ENCODE results near the gene RNF186.

The RNF186 gene

DNA sequence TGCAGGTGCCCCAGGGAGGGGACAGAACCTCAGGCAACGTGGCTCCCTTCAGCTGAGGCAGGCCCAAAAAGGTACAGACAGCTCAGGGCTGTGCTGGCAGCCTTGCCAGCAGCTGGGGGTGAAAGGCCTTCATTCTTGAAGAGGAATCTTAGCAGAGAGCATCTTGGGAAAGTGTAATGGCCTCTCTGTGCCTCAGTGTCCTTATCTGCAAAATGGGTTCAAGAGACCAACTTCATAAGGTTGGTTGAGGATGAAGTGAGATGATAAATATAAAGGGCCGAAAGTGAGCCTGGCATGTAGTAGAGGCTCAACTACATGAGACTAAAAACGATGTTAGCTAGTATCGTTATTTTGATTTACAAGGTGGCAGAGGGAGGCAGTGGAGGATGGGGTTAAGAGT lies 41.6 kb downstream of the RNF186 start:
- H3K4me3 ChIP-seq (replicated peaks; ENCODE audit: low read depth, low read length): no peak overlapping the region
- TF ChIP-seq, protein P1, sequence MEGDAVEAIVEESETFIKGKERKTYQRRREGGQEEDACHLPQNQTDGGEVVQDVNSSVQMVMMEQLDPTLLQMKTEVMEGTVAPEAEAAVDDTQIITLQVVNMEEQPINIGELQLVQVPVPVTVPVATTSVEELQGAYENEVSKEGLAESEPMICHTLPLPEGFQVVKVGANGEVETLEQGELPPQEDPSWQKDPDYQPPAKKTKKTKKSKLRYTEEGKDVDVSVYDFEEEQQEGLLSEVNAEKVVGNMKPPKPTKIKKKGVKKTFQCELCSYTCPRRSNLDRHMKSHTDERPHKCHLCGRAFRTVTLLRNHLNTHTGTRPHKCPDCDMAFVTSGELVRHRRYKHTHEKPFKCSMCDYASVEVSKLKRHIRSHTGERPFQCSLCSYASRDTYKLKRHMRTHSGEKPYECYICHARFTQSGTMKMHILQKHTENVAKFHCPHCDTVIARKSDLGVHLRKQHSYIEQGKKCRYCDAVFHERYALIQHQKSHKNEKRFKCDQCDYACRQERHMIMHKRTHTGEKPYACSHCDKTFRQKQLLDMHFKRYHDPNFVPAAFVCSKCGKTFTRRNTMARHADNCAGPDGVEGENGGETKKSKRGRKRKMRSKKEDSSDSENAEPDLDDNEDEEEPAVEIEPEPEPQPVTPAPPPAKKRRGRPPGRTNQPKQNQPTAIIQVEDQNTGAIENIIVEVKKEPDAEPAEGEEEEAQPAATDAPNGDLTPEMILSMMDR (IDR thresholded peaks at IDR 0.05; ENCODE audit: low read depth, low read length, missing control alignments): no peak
- DNase-seq (ENCODE audit: extremely low read depth, low read depth): no peak

DNA sequence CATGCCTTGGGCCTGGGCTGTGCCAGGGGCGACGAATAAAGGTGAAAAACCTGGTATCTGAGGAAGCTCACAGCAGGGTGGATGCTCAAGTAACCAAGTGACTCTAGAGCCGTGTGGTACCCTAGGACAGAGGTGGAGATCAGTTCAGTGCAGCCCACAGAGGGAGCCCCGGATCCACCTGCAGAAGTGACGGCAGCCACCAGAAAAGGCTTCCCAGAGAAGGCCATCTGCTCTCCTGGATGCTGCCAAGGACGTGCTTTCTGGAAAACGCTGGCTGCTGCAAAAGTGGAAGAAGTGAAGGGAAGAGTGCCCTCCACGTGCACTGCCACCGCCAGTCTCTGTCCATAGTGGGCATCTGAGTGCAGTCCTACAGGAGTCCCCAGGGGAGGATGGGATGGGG lies 43.0 kb downstream of the RNF186 start:
- no peak for DNase-seq (ENCODE audit: extremely low read depth, low read depth)
- TF ChIP-seq, protein P1 (IDR thresholded peaks at IDR 0.05; ENCODE audit: low read depth, low read length, missing control alignments): no peak
- H3K4me3 ChIP-seq (replicated peaks; ENCODE audit: low read depth, low read length): no peak overlapping the region

DNA sequence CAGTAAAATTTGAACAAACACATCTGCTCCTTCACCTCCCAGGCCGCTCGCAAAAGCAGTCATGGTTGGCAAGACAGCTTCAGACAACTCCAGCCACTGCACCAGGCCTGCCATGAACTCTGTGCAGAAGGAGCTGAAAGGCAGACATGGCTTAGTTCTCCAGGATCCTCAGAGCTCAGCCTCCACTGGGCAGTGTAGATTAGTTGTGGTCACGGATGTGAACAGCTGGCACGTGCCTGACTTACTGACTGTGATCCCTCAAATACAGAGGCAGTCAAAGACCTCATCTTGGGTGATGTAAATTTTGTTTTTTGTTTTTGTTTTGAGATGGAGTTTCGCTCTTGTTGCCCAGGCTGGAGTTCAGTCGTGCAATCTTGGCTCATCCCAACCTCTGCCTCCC lies 43.7 kb downstream of the RNF186 start:
- TF ChIP-seq, protein P1 (IDR thresholded peaks at IDR 0.05; ENCODE audit: low read depth, low read length, missing control alignments): no peak
- no peak overlapping the region for H3K4me3 ChIP-seq (replicated peaks; ENCODE audit: low read depth, low read length)
- DNase-seq (ENCODE audit: extremely low read depth, low read depth): no peak

DNA sequence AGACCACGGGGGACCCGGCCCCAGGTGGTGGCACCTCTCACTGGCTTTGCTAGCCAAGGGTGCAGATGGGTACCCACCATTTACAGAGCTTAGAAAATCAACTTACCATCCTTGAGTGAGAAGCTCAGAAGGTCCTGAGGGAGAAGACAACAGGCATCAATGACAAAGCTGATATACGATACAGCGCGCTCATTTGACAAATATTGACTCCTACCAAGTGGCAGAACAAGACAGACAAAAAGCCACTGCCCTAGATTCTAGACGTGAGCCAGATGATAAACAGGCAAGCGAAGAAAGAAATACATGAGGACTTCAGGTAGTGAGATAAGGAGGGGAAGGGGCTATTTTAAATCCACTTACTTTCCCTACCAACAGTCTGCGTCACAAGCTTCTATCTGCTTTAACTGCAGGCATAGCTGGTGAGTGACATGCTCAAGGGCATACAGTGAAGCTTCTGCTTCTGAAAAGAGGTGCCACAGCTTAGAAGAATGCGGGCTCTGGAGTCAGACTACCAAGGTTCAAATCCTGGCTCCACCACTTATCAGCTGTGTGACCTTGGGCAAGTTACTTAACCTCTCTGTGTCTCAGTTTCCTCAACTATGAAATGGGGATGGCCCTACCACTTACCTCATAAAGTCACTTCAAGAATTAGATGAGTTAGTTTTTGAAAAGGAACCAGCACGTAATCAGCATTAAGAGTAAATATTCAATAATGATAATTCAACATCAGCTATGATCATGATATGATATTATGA lies 44.5 kb downstream of the RNF186 start:
- TF ChIP-seq, protein P1 (IDR thresholded peaks at IDR 0.05; ENCODE audit: low read depth, low read length, missing control alignments): no peak
- no peak for DNase-seq (ENCODE audit: extremely low read depth, low read depth)

DNA sequence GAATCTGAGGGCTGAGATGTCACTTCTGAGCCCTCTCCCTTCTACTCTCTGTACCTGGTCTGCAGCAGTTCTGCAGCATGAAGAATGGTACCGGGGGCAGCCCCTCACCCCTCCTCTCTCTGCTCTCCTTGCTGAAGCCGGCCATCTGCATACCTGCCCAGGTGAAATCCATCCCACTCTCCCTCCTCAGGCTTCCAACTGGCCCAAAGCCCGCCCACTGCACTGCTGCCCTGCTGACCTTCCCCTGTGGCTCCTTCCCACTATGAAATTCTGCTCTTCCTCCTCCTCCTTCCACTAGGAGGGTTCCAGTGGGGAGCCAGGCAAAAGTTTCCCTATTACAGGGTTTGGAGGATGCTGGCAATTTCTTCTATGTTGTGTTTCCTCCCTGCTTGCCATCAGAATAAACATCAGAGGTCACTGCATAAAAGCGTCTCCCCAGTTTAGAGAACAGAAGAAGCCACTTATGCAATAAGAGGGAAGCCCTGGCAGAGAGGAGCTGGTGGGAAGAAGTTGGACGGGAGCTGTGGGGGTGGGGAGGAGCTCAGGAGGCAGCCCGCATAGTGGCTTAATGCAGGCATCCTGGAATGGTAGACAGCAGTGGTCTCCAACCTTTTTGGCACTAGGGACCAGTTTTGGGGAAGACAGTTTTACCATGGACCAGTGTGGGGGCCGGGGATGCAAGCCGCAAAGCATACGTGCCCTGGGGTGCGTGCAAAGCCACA lies 45.7 kb downstream of the RNF186 start:
- DNase-seq (ENCODE audit: extremely low read depth, low read depth): no peak
- TF ChIP-seq, protein P1 (IDR thresholded peaks at IDR 0.05; ENCODE audit: low read depth, low read length, missing control alignments): no peak
- no peak overlapping the region for H3K4me3 ChIP-seq (replicated peaks; ENCODE audit: low read depth, low read length)

More for the DNA sequence above, 44.5 kb downstream of the RNF186 start:
- H3K4me3 ChIP-seq (replicated peaks; ENCODE audit: low read depth, low read length): no peak overlapping the region

DNA sequence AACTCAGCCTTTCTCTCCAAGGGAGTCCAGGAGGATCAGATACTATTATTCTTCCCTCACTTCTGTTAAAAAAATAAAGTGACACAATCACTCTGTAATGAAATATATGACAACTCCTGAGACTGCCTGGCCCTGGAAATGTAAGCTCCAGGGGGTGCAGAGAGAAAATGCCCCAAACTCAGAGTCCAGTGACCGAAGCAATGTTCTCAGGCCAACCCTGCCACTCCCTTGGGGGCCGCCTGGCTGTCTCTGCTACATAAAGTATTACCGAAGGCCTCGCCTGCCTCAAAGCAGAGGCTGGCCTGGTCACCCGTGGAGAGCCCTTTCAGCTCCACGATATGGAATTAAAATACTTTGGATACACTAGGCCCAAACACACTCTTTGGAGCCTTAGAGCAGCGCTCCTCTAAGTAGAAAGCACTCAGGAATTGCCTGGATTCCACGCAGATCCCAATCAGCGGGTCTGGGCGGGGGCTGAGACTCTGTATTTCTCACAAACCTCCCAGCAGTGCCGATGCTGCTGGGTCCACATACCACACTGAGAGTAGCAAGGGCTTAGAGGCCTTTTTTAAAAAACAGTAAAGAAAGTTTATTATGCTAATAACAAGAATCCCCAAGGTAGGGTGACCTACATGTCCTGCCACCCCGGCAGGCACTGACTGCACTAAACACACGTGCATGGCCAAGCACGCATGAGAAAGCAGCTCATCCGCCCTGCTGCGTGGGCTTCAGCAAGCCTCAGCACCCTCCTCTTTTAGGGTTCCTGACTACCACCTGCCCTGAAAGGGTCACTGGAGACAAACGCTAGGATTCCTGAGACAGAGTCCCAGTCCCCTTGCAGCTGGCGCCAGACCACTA lies 46.5 kb downstream of the RNF186 start:
- no peak for DNase-seq (ENCODE audit: extremely low read depth, low read depth)
- TF ChIP-seq, protein P1 (IDR thresholded peaks at IDR 0.05; ENCODE audit: low read depth, low read length, missing control alignments): no peak
- H3K4me3 ChIP-seq (replicated peaks; ENCODE audit: low read depth, low read length): no peak overlapping the region

Data from HFF-Myc (cell line).